CD4-positive, alpha-beta T cell (primary cell): Measurements from ENCODE around the gene CASKIN1. TPM values are rescaled to one million over a fixed set of nuclear protein-coding genes. Genes with fewer than 3 reads are reported as not detected.
A peak's percentile ranks its signal among the peaks of the same experiment; 100 is the strongest.

Experiments used
- ATAC-seq: fragments of 200-7000 bp; cut with Tn5 transposase; one replicate; pipeline ENCODE4 v1.10.0; 2022; ENCODE audit warnings: mild to moderate bottlenecking; ENCODE audit not compliant: poor library complexity
- CTCF ChIA-PET: fragments of 350-600 bp; sonication (Branson Sonifier 250); formaldehyde crosslinking; loops from one replicate; lab custom pipeline; 2021; ENCODE audit warnings: antibody characterized with exemption, inconsistent platforms; lab: Charles Lee
- POLR2A ChIA-PET: fragments of 350-600 bp; sonication (Branson Sonifier 250); formaldehyde crosslinking; loops from one replicate; lab custom pipeline; 2021; ENCODE audit warnings: antibody characterized with exemption, inconsistent platforms; lab: Charles Lee
- DNase-seq, 14 experiments: peaks; one replicate each; pipeline ENCODE4 v3.0.0-alpha.2; 2013 to 2020; ENCODE audit warnings: mixed read lengths in 2 of 14
- H3K27ac ChIP-seq, 2 donors: one replicate each; pipeline versions ENCODE4 v1.5.1 to v1.7.0; 2013; ENCODE audit warnings: low read length in 2 of 2, low read depth in 1 of 2, mild to moderate bottlenecking in 1 of 2
- H3K27me3 ChIP-seq, 2 experiments: 1 replicate in 1 of 2; 2 replicates in 1 of 2; pipeline versions ENCODE4 v1.6.1 to v1.7.0; 2013; ENCODE audit warnings: low read length in 2 of 2, control low read depth in 1 of 2, mild to moderate bottlenecking in 1 of 2, moderate library complexity in 1 of 2; ENCODE audit not compliant: insufficient read depth in 2 of 2, control insufficient read depth in 1 of 2
- H3K36me3 ChIP-seq: one replicate; pipeline ENCODE4 v1.6.1; 2013; ENCODE audit warnings: low read length, control low read depth; ENCODE audit not compliant: insufficient read depth
- H3K4me1 ChIP-seq: one replicate; pipeline ENCODE4 v1.6.1; 2013; ENCODE audit warnings: low read length, control low read depth; ENCODE audit not compliant: insufficient read depth
- H3K4me3 ChIP-seq: one replicate; pipeline ENCODE4 v1.5.1; 2013; ENCODE audit warnings: mild to moderate bottlenecking, low read length, moderate library complexity
- H3K9me3 ChIP-seq, 2 experiments: 1 replicate in 1 of 2; 2 replicates in 1 of 2; pipeline versions ENCODE4 v1.6.1 to v1.7.0; 2013; ENCODE audit warnings: low read length in 2 of 2, mild to moderate bottlenecking in 2 of 2, control low read depth in 1 of 2, moderate library complexity in 1 of 2; ENCODE audit not compliant: control insufficient read depth in 1 of 2, insufficient read depth in 1 of 2
- H3K27ac Mint-ChIP-seq: one replicate; pipeline ENCODE4 v1.8.0; 2020; ENCODE audit warnings: mixed read lengths
- H3K27me3 Mint-ChIP-seq: one replicate; pipeline ENCODE4 v1.8.0; 2021; ENCODE audit warnings: mixed read lengths
- H3K36me3 Mint-ChIP-seq: one replicate; pipeline ENCODE4 v1.8.0; 2021; ENCODE audit warnings: low read depth, mixed read lengths
- H3K4me1 Mint-ChIP-seq: one replicate; pipeline ENCODE4 v1.8.0; 2021; ENCODE audit warnings: low read depth, mixed read lengths
- H3K4me3 Mint-ChIP-seq: one replicate; pipeline ENCODE4 v1.8.0; 2020; ENCODE audit warnings: mild to moderate bottlenecking, mixed read lengths
- H3K9me3 Mint-ChIP-seq: one replicate; pipeline ENCODE4 v1.8.0; 2020; ENCODE audit warnings: mixed read lengths
- intact Hi-C, 2 experiments: fragments of 100-400 bp; cut with DNase I in 1 of 2; cut with micrococcal nuclease in 1 of 2; formaldehyde crosslinking; loops; one replicate each; pipeline versions ENCODE4 v1.15.1 to v1.9.0; 2023 to 2025; cut with DNase I, micrococcal nuclease
- total RNA-seq, 174 experiments: library from RNA in 2 of 174; stranded (reverse) in 2 of 174; gene quantifications; one replicate each; pipeline ENCODE4 v1.2.3 and lab custom pipeline; 2021 to 2026
- TF ChIP-seq, protein P1 (sequence below): fragments of 200-600 bp; IDR thresholded peaks from one replicate; pipeline ENCODE4 v1.8.0; 2022; ENCODE audit warnings: antibody characterized with exemption, mild to moderate bottlenecking

CASKIN1 gene
- total RNA-seq, 2 experiments from 2014 or later: 0.06 TPM; not detected in 1

DNA sequence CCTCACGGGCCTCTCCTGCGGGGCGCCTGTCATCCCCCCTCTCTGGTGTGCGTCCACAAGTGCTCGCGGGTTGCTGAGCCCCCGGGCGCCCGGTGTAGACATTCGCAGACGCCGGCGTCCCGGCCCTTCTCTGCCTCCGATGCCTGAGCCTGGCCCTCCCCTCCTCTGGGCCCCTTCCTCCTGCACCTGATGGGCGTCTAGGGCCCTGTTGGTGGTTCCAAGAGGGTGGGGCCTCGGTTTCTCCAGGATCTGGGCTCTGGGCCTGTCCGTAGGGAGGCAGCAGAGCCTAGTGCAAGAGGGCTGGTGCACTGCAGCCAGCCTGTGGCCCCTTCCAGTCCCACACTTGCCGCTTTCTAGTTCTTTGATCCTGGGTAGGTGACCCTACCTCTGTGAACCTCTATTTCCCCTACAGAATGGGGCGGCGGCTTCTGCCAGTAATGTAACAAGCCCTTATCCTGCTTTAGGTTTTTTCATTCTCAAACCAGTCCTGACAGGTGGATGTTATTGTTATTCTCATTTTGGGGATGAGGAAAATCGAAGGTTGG, 27.6 kb upstream of the CASKIN1 start:
- Histone ChIP-seq H3K4me3 (peak overlapping the region; percentile 80), H3K9me3 (no peaks in the 10 kb centered on the region), H3K27me3 (no peaks in the 10 kb centered on the region), H3K4me1 (peaks cover 30% of the 10 kb centered on the region), H3K27ac (peak overlapping the region; percentile 42 to 55), H3K36me3 (peaks cover 12% of the 10 kb centered on the region)
- Mint-ChIP-seq H3K27ac (peak overlapping the region; percentile 62), H3K4me1 (peaks cover 15% of the 10 kb centered on the region), H3K9me3 (no peaks in the 10 kb centered on the region), H3K4me3 (peak overlapping the region; percentile 89), H3K27me3 (no peaks in the 10 kb centered on the region), H3K36me3 (no peaks in the 10 kb centered on the region)
- TF ChIP-seq, protein P1, sequence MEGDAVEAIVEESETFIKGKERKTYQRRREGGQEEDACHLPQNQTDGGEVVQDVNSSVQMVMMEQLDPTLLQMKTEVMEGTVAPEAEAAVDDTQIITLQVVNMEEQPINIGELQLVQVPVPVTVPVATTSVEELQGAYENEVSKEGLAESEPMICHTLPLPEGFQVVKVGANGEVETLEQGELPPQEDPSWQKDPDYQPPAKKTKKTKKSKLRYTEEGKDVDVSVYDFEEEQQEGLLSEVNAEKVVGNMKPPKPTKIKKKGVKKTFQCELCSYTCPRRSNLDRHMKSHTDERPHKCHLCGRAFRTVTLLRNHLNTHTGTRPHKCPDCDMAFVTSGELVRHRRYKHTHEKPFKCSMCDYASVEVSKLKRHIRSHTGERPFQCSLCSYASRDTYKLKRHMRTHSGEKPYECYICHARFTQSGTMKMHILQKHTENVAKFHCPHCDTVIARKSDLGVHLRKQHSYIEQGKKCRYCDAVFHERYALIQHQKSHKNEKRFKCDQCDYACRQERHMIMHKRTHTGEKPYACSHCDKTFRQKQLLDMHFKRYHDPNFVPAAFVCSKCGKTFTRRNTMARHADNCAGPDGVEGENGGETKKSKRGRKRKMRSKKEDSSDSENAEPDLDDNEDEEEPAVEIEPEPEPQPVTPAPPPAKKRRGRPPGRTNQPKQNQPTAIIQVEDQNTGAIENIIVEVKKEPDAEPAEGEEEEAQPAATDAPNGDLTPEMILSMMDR: no peak
- peak; percentile 15 for ATAC-seq
- intact Hi-C loops: loop anchor here (1.0 kb wide), 2 partner anchors 19 to 44 kb away; partner anchors contain the start of genes MLST8 (in 2 of the 2) and RNPS1 (in 1 of the 2)
- peak in 8 of 14 experiments; percentile 9 to 58 (median 22) for DNase-seq
- CTCF ChIA-PET: no interaction called here
- POLR2A ChIA-PET: interaction anchor here (1.6 kb wide), 1 partner anchor 9 kb away, joined by 4 read pairs; the partner anchor contains the start of gene PGP

DNA sequence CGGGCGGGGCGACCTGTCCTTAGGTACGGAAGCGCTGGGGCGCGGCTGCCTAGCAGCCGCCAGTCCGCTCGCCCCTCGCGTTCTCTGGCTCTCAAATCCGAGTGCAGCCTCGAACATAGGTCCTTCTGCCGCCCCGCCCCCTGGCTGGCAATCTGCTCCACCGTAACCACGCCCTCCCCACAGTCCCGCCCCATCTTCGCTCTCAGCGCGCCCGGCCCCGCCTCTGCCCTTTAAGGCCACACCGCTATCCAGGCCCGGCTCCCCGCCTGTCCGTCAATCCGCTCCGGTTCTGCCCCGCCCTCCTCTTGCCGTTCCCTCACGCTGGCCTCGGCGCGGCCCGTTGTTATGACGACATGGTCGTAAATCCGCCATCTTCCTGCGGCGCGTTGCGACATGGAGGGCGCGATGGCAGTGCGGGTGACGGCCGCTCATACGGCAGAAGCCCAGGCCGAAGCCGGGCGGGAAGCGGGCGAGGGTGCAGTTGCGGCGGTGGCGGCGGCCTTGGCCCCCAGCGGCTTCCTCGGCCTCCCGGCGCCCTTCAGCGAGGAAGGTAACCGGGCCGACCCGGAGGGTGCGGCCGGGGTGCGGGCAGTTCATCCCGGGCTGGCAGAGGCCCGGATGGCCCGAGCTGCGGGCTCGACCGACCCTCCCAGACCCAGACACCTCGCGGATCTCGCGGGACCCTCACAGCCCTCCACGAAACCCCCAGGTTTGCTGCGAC, 27.0 kb upstream of the CASKIN1 start, which contains the start of gene E4F1:
TSS of gene E4F1 (plus strand) at position 371 of the 721 bp plus-strand sequence. CDS start at position 394, 23 bp downstream.
- Mint-ChIP-seq H3K27ac (peak within 1 kb of the TSS; percentile 62), H3K9me3 (no peaks in the 10 kb centered on the region), H3K36me3 (no peaks in the 10 kb centered on the region), H3K4me1 (peaks cover 15% of the 10 kb centered on the region), H3K4me3 (peak within 1 kb of the TSS; percentile 89), H3K27me3 (no peaks in the 10 kb centered on the region)
- CTCF ChIA-PET: no interaction called here
- Histone ChIP-seq H3K9me3 (no peaks in the 10 kb centered on the region), H3K27ac (peak within 1 kb of the TSS; percentile 42 to 55), H3K27me3 (no peaks in the 10 kb centered on the region), H3K36me3 (peaks cover 5% of the 10 kb centered on the region), H3K4me3 (peak within 1 kb of the TSS; percentile 80), H3K4me1 (peaks cover 30% of the 10 kb centered on the region)
- ATAC-seq: peak; percentile 95
- DNase-seq: peak; percentile 97 to 100 (median 99)
- TF ChIP-seq, protein P1: no peak
- intact Hi-C loops: loop anchor here (1.0 kb wide), 2 partner anchors 18 to 45 kb away; partner anchors contain the start of genes MLST8 (in 2 of the 2) and RNPS1 (in 1 of the 2)
- POLR2A ChIA-PET: interaction anchor here (0.8 to 1.6 kb wide), 5 partner anchors 9 to 309 kb away, joined by 3 to 5 read pairs (median 4); partner anchors contain the start of genes AMDHD2, MLST8 and PGP

DNA sequence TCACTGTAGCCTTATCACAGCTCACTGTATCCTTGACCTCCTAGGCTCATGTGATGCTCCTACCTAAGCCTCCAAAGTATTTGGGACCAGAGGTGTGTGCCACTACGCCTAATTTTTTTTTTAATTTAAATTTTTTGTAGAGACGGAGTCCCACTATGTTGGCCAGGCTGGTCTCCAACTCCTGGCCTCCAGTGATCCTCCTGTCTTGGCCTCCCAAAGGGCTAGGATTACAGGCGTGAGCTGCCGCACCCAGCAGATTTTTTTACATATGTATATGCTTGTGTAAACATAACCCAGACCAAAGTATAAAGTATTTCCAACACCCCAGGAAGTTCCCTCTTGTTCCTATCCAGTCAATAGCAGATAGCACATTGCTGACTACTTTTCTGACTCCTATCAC, 19.9 kb upstream of the CASKIN1 start:
- ChIA-PET CTCF (no interaction called here), POLR2A (interaction anchor here (1.1 kb wide), 1 partner anchor 316 kb away, joined by 5 read pairs; no protein-coding TSS in a partner anchor)
- H3K4me1 ChIP-seq: peaks cover 25% of the 10 kb centered on the region
- no peaks in the 10 kb centered on the region for H3K9me3 ChIP-seq
- Mint-ChIP-seq H3K4me3 (peak overlapping the region; percentile 56), H3K9me3 (no peaks in the 10 kb centered on the region), H3K27ac (no peak overlapping the region), H3K27me3 (no peaks in the 10 kb centered on the region), H3K36me3 (no peaks in the 10 kb centered on the region), H3K4me1 (peaks cover 11% of the 10 kb centered on the region)
- ATAC-seq: no peak
- no peak overlapping the region for H3K4me3 ChIP-seq
- TF ChIP-seq, protein P1: no peak
- no peak overlapping the region for H3K27ac ChIP-seq
- no peaks in the 10 kb centered on the region for H3K27me3 ChIP-seq
- no peak for DNase-seq
- no peaks in the 10 kb centered on the region for H3K36me3 ChIP-seq
- intact Hi-C loops: loop anchor here in 1 of 2 experiments (10.0 kb wide), 1 partner anchor 802 kb away; the partner anchor contains the start of gene UNKL
